Measurements from ENCODE around the gene OCIAD2.

Gene OCIAD2
- long read RNA-seq, transcript OCIAD2-209 (6 exons, 1,886 nt) = minor isoform, 7 of 28 reads
- long read RNA-seq, transcript OCIAD2-205 (7 exons, 1,163 nt) = major isoform, 17 of 28 reads
- long read RNA-seq, partial matches to known transcripts = 0 of 28 reads
- long read RNA-seq, other reads (novel, unspliced or antisense) = 2 of 28 reads

- DNase-seq (ENCODE audit: low read depth in 1 of 2, low spot score in 1 of 2) = peak; percentile 60 to 83
- H3K4me3 ChIP-seq (replicated peaks; ENCODE audit: insufficient read depth, low read length) = peak within 1 kb of the TSS; percentile 91
- no peaks in the 10 kb centered on the region for H3K27me3 ChIP-seq (ENCODE audit: insufficient read depth, poor library complexity, severe bottlenecking)
- peak; percentile 30; the same call in 1 of the 2 replicates for TF ChIP-seq POLR2AphosphoS5 (IDR thresholded peaks at IDR 0.05; ENCODE audit: low read depth)
- no peak for TF ChIP-seq CTCF (IDR thresholded peaks at IDR 0.05; ENCODE audit: insufficient read depth, low read length)
- peak; percentile 62 for TF ChIP-seq GABPA (IDR thresholded peaks at IDR 0.05; ENCODE audit: low read depth)
- peak within 1 kb of the TSS; percentile 53 for H3K27ac ChIP-seq (replicated peaks)
These were observed at the start of gene OCIAD2 for GRCh38 chr4:48906206-48907173. TSS of gene OCIAD2 (minus strand) at chr4:48906774. CDS start at chr4:48904549, 2,225 bp downstream.

- no peaks in the 10 kb centered on the region for H3K27me3 ChIP-seq (ENCODE audit: insufficient read depth, poor library complexity, severe bottlenecking)
- no peak for TF ChIP-seq GABPA (IDR thresholded peaks at IDR 0.05; ENCODE audit: low read depth)
- TF ChIP-seq CTCF (IDR thresholded peaks at IDR 0.05; ENCODE audit: insufficient read depth, low read length) = no peak
- TF ChIP-seq SPI1 (IDR thresholded peaks at IDR 0.05; ENCODE audit: borderline replicate concordance, low read depth) = no peak
- no peak for TF ChIP-seq REST (IDR thresholded peaks at IDR 0.05; ENCODE audit: insufficient replicate concordance, low read depth)
- TF ChIP-seq POLR2AphosphoS5 (IDR thresholded peaks at IDR 0.05; ENCODE audit: low read depth) = no peak
- DNase-seq (ENCODE audit: low read depth in 1 of 2, low spot score in 1 of 2) = no peak
- H3K27ac ChIP-seq (replicated peaks) = no peak overlapping the region
- H3K4me3 ChIP-seq (replicated peaks; ENCODE audit: insufficient read depth, low read length) = no peak overlapping the region
These were observed 47.7 kb upstream of the OCIAD2 start for GRCh38 chr4:48954314-48954713.

- H3K4me3 ChIP-seq (replicated peaks; ENCODE audit: insufficient read depth, low read length) = no peak overlapping the region
- H3K27ac ChIP-seq (replicated peaks) = no peak overlapping the region
- TF ChIP-seq GABPA (IDR thresholded peaks at IDR 0.05; ENCODE audit: low read depth) = no peak
- TF ChIP-seq CTCF (IDR thresholded peaks at IDR 0.05; ENCODE audit: insufficient read depth, low read length) = no peak
- TF ChIP-seq SPI1 (IDR thresholded peaks at IDR 0.05; ENCODE audit: borderline replicate concordance, low read depth) = no peak
- no peak for TF ChIP-seq POLR2AphosphoS5 (IDR thresholded peaks at IDR 0.05; ENCODE audit: low read depth)
- no peak for TF ChIP-seq REST (IDR thresholded peaks at IDR 0.05; ENCODE audit: insufficient replicate concordance, low read depth)
- DNase-seq (ENCODE audit: low read depth in 1 of 2, low spot score in 1 of 2) = no peak
- no peaks in the 10 kb centered on the region for H3K27me3 ChIP-seq (ENCODE audit: insufficient read depth, poor library complexity, severe bottlenecking)
These were observed 43.1 kb upstream of the OCIAD2 start for GRCh38 chr4:48949518-48950219.
